Measurements from ENCODE around the gene ENO1.
A peak's percentile ranks its signal among the peaks of the same experiment; 100 is the strongest.
"Not testable (repeated sequence)": the region's sequence is repeated elsewhere in the genome, so short reads cannot be mapped to it uniquely, and the experiment has no call there.

The ENO1 gene

DNA sequence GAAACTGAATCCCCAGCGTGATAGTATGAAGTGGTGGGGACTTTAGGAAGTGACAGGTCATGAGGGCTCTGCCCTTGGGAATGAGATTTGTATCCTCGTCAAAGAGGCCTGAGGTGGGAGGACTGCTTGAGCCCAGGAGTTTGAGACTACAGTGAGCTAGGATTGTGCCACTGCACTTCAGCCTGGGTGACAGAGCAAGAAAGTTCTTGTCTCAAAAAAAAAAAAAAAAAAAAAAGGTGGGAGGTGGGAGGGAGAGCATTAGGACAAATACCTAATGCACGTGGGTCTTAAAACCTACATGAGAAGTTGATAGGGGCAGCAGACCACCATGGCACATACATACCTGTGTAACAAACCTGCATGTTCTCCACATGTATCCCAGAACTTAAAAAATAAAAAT is 37.1 kb downstream of the ENO1 start:
- DNase-seq = no peak

DNA sequence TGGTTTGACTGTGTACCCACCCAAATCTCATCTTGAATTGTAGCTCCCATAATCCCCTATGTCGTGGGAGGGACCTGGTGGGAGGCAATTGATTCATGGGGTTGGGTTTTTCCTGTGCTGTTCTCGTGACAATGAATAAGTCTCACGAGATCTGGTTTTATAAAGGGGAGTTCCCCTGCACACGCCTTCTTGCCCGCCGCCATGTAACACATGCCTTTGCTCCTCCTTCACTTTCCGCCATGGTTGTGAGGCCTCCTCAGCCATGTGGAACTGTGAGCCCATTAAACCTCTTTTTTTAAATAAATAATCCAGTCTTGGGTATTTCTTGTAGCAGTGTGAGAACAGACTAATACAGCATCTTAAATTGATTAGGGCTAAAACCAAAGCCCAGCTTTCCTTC is 38.5 kb downstream of the ENO1 start:
- DNase-seq = no peak

DNA sequence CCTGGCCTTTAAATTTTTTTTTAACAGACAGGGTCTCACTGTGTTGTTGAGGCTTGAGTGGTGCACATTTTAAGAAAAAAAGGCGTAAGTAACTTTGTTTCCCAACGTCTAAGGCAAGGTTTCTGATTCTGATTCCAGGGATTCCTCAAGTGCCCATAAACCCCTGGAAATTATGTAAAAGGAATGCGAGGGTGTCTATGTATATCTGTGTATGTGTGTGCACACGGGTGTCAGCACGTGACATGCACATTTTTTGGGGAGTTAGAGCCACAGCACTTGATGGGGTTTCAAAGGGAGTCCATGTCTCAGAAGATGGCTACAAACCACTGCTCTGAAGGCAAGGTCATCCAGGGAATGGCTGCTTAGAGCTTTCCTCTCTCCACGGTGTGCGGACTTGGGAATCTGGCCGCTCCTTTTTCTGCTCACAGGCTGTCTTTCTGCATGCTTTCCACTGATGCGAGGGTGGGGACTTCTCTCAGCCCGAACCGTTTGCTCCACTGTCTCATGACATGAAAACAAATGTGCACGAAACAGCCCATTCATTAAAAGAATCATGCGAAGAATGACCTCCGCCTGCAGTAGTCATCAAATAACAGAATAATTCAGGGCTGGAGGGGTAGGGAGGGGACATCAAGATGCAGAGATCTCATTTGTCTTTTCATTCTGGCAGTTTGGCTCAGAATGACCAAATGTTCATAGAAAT is 42.4 kb downstream of the ENO1 start:
- DNase-seq = no peak

DNA sequence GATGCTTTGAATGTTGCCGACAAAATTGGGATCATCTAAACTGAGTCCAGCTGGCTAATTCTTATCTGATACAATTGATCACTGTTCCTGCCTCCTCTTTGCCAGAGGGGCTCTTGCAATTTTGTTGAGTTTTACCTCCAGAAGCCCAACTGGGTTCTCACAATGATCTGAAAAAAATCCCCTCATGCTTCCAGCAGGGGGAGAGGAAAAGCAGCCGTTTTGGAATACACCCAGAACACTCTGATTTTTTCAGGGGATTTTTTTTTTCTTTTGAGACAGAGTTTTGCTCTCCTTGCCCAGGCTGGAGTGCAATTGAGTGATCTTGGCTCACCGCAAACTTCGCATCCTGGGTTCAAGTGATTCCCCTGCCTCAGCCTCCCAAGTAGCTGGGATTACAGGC is 47.1 kb downstream of the ENO1 start:
- DNase-seq = no peak

DNA sequence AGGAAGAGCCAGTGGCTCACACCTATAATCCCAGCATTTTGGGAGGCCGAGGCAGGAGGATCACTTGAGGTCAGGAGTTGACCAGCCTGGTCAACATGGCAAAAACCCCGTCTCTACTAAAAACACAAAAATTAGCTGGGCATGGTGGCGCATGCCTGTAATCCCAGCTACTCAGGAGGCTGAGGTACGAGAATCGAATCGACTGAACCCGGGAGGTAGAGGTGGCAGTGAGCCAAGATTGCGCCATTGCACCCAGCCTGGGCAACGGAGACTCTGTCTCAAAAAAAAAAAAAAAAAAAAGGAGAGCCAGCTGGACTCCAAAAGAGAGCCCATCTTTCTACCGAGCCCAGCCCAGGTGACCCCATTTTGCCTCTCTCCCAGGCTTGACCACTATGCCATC is 47.8 kb downstream of the ENO1 start:
- DNase-seq = not testable (repeated sequence)

DNA sequence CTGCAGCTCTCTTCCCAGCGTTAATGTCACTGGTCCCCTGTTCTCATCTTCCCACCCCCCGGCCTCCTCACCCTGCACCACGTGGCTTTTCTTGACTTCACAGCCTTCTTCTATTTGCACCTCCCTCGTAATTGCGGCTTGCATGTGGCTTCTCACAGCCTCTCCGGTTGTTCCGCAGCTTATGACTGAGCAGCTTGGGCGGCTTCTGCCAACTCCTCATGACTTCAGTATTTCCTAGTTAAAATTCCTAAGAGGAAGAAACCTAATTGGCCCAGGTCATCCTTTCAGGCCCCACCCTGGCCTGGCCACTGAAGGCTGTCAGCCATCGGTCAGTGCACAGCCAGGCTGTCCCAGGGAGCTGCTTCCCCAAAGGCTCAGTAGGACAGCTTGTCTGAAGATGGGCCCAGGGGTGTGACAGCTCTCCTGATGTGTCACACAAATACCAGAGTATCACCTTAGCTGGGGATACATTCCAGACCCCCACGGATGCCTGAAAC is 52.5 kb downstream of the ENO1 start:
- DNase-seq = no peak

DNA sequence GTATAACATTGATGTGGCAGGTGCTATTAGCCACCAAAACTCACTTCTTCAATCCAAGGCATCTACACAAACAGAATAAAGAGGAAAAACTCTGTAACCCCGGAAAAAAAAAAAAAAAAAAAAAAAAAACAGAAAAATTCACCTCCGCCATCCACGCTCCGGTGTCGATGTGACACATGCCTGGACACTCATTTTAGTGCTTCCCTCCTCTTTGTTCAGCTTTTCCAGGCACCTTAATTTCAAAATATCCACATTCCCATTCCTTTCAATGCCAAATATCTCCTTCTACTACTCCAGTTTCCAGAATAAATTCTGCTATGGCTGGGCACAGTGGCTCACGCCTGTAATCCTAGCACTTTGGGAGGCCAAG is 55.2 kb downstream of the ENO1 start:
- DNase-seq = no peak

DNA sequence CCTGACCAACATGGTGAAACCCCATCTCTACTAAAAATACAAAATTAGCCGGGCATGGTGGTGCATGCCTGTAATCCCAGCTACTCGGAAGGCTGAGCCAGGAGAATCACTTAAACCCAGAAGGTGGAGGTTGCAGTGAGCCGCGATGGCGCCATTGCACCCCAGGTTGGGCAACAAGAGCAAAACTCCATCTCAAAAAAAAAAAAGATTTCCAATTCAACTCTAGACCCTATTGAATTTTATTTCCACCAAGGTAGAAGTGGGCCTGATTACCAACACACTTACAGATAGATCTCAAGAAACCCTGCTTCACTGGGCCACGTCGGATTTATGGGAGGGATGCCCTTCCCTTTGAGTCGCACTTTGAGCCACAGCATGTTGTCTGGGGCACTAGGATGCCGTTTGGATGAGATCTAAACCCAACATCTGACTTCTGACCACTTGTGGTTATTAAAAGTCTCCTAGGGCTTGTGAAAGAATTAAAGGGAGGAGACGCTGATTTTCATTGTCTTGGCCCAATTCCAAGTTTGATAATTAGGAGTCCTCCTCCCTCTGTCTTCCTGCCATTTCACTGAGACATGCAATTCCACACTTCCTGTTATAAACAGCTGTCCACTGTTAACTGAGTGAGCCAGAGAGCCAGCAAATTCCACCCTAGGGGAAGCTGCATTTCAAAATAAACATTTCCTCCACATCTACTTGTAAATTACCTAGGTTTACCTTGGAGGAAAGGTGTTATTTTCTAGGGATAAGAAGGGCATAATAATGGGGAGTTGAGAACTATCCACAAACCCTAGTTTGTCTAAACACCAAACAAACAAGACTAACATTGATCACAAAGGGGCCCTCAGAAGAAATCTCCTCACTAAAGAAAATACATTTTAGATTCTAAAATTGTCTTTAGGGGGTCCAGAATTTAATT is 55.9 kb downstream of the ENO1 start:
- peak; percentile 79 for DNase-seq

DNA sequence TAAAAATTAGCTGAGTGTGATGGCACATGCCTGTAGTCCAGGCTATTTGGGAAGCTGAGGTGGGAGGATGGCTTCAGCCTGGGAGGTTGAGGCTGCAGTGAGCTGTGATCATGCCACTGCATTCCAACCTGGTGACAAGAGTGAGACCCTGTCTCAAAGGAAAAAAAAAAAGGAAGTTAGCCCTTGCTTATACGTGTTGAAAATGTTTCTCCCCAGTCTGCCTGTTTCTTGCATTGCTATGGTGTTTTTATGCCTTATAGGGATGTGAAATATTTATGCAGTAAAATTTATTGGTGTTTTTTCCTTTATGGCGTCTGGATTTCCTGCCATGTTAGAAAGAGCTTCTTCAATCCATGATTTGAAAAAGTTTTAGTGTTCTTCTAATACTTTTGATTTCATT is 57.4 kb downstream of the ENO1 start:
- DNase-seq = no peak

DNA sequence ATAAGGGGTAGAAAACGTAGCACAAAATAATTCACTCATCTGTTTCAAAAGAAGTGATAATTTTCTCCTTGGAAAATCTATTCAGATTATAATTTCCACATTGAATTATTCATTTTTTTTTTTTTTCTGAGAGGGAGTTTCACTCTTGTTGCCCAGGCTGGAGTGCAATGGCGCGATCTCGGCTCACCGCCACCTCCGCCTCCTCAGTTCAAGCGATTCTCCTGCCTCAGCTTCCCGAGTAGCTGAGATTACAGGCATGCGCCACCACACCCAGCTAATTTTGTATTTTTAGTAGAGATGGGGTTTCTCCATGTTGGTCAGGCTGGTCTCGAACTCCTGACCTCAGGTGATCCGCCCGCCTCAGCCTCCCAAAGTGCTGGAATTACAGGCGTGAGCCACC is 59.7 kb downstream of the ENO1 start:
- DNase-seq = not testable (repeated sequence)

DNA sequence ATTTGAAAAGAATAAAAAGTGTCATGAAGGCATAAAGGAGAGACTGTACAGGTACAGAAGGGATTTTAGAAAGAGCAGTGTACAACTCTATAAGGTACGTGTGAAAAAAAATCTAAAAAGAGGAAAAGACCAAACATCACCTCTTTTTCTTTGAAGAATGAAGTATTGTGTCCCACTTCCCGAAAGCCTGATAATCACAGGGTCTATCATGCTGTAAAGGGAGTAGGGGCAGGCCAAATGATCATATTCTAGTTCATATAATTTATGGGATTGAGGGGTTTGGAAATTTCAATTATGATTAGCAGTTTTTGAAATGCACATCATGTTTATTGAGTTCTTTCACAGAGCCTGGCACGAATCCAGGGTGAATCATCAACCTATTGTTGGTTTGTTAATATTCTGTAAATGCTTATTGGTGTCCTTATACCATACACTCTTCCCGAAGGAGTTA is 60.1 kb downstream of the ENO1 start:
- peak; percentile 45 for DNase-seq

DNA sequence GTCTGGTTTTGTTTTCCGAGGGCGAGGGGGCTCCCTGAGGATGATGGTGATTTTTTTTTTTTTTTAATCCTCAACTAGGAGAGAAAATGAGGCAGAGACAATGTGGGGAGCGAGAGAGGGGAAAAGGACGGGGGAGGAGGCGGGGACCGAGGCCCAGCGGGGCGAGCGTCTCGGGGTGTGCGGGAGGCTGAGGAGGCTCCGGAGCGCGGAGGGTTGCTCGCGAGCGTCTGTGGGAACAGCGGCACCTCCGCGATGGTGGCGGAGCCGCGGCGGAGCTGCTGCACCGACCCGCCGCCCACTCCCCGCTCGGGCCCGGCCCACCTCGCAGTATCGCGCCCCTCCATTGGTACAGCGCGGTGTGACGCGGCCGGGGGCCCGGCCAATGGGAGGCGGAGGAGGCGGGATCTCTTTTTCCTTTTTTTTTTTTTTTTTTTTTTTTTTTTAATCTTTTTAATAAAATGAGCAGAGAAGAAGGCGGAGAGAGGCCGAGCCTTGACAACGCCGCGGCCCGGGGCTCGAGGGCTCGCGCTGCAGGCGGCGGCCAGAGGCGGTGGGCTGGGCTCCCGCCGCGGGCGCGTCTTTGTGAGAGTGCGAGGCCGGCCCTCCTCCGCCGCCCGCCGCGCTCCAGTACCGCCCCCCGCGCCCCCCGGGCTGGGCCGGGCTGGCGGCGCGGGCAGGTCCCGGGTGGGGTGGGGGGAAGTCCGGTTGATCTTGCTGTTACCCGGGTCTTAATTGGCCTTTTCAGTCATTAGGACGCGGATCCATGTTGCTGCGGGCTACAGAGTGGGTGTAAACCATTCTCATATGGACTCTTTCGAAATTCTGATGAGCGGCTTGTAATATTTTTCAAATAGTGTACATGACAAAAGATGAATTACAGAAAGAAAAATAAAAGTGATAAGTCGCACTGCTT is 60.8 kb downstream of the ENO1 start, which contains the start of gene RERE:
Gene RERE (minus strand): TSS at position 229 of the 913 bp plus-strand sequence.
- DNase-seq = peak; percentile 95

DNA sequence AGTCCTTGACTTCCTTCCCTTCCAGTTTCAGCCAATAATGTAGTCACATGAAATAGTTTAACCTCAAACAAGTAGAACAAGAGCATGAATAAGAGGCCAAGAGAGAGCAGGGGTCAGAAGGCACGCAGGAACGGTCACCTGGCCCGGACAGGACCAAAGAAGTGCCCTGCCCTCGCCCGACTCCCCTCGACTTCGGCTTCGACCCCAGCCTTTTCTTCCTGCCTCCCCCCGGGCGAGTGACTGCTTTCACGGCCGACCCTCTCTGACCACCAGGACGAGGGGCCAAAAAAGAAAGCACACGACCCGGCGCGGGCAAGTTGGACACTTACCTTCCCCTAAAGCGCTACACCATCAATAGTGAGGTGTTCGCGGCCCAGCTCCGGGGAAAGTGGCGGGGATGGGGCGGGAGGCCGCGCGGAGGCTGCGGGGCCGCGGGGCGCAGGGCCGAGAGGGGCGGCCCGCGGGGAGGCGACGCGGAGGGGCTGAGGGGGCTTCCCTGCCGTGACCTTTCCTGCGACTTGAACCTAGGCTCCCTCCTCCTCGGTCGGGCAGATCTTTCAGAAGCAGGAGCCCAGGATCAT is 61.6 kb downstream of the ENO1 start:
- peak; percentile 26 for DNase-seq

DNA sequence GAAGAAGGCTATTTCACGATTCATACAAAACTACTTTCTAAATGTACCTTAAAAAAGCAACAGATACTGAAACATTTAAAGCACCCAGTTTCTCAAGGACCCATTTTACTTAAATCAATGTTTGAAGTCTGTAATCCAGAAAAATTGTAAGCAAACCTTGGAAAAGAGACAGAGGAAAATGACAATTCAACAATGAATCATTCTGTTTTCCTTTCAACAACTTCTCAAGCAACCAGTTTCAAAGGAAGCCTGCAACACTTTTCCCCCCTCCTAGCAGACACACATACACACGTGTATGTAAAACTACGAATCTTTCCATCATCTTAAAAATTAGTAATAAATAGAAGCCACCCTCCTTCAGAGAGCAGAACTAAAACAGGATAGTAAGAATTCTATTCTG is 62.2 kb downstream of the ENO1 start:
- no peak for DNase-seq

DNA sequence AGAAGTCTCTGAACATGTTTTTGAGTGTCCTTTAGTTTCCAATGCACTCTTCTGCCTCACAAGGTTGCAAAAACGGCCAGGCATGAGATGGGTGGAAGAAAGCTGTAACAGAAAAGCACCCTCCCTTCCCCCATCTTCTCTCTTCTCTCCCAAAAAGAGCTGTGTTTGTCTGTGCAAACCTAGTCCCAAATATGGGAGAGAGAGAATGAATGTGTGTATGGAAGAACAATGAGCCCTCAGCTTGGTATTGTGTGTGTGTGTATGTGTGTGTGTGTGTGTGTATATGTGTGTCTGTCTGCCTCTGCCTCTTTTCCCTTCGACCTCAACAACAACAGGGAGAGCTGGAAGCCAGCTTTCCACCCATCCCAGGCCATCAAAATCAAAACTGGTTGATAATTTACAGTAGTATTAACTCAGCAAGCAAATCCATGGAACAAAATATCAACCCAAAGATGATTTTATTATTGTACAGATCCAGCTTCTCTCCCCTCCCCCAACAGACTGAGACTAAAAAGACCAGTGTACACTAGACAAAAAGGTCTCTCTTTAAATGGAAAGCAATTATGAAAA is 62.8 kb downstream of the ENO1 start:
- no peak for DNase-seq

DNA sequence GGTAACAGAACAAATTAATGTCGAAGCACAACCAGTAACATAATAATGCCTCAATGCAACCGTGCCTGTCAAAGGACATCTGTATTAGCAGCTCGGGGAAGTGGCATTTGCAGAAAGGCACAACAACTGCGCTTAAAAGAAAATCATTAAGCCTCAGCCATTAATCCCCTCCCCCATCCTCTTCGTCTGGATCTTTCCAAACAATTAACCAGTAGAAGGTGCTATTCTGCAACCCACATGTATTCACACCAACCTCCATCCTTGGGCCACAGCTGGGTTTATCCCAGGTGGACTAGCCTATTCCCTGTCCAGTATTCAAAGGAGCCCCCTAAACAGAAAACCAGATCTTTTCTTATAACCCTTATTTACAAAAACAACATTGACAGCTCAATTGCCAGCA is 63.6 kb downstream of the ENO1 start:
- peak; percentile 13 for DNase-seq

DNA sequence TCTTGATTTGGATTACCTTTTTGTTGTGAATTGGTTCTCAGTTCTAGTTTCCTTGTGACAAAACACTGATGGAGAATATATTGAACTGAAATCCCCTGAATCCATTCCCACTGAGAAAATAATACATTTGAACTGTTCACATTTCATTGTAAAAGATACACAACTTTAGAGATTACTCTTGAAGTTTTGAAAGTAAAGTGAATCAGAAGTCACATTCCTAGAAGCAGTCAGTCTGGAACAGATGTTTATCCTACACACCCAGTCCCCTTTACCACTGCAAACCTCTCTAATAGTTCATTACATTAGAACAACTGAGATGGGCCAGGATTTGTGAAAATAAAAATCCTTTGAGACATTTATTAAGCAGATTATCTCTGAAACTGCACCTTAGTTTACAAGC is 64.5 kb downstream of the ENO1 start:
- DNase-seq = no peak

DNA sequence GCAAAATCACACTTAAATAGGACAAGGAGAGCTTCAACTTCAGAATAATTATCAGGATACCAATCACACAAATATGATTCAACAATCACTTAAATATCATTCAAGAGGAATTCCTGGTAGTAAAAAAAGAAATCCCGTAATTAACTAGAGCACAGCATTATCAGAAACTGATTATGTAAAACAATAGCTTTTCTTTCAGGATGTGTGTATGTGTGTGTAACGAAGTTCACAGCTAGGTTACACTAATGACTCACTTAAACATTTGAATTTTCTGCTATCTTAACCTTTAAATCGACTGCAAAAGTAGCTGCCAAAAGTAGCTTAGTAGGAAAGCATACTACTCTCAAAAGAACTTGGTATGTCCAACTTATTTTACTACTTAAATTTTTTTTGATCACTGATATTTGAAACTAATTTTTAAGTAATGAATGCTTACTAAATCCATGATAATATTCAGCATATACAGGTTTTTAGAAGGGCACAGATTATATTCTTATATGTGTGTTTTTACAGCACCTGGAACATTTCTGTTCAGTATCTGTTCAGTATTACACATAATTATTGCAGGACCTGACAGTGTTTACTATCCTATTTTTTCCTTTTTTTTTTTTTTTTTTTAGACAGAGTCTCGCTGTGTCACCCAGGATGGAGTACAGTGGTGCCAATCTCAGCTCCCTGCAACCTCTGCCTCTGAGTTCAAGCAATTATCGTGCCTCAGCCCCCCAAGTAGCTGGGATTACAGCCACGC is 65.3 kb downstream of the ENO1 start:
- no peak for DNase-seq

DNA sequence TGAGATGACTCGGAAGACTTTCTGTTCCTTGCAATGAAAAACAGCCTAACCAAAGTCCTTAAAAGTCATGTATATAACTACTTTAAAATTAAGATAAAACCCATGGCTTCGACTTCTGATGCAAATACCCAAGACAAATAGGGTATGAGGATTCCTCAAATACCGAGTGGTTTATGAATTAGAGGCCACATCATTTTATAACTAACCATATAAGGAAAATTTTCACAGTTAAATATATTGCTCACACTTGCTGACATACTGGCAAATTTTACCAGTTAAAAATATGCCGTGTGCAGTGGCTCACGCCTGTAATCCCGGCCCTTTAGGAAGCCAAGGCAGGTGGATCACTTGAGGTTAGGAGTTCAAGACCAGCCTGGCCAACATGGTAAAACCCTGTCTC is 66.4 kb downstream of the ENO1 start:
- DNase-seq = no peak
